HUES64 (cell line): Measurements from ENCODE around the gene ERC1.

Experiments used
- H3K27ac ChIP-seq: 2 replicates; pipeline ENCODE4 v1.7.0; 2013; ENCODE audit warnings: low read depth, low read length, inconsistent platforms
- H3K27me3 ChIP-seq: 2 replicates; pipeline ENCODE4 v1.6.1; 2013; ENCODE audit warnings: mild to moderate bottlenecking, low read length; ENCODE audit not compliant: insufficient read depth
- H3K36me3 ChIP-seq: 2 replicates; pipeline ENCODE4 v1.6.1; 2013; ENCODE audit warnings: mild to moderate bottlenecking, low read length; ENCODE audit not compliant: insufficient read depth
- H3K4me1 ChIP-seq: 2 replicates; pipeline ENCODE4 v1.6.1; 2013; ENCODE audit warnings: mild to moderate bottlenecking, low read length, moderate library complexity; ENCODE audit not compliant: insufficient read depth
- H3K4me3 ChIP-seq: 2 replicates; pipeline ENCODE4 v1.5.1; 2013; ENCODE audit warnings: mild to moderate bottlenecking, low read length, moderate library complexity
- H3K9ac ChIP-seq: 2 replicates; pipeline ENCODE4 v1.6.1; 2013; ENCODE audit warnings: mild to moderate bottlenecking, low read depth, low read length
- H3K9me3 ChIP-seq: 2 replicates; pipeline ENCODE4 v1.6.1; 2013; ENCODE audit warnings: low read depth, low read length; ENCODE audit not compliant: insufficient read depth
- WGBS: fragments of 150-250, 120-280 bp; methylation state at CpG from one replicate; pipeline ENCODE4 v1.1.7; 2013; ENCODE audit warnings: missing lambda C conversion rate; 5-methylcytosine and 5-hydroxymethylcytosine counted together

Gene ERC1

DNA sequence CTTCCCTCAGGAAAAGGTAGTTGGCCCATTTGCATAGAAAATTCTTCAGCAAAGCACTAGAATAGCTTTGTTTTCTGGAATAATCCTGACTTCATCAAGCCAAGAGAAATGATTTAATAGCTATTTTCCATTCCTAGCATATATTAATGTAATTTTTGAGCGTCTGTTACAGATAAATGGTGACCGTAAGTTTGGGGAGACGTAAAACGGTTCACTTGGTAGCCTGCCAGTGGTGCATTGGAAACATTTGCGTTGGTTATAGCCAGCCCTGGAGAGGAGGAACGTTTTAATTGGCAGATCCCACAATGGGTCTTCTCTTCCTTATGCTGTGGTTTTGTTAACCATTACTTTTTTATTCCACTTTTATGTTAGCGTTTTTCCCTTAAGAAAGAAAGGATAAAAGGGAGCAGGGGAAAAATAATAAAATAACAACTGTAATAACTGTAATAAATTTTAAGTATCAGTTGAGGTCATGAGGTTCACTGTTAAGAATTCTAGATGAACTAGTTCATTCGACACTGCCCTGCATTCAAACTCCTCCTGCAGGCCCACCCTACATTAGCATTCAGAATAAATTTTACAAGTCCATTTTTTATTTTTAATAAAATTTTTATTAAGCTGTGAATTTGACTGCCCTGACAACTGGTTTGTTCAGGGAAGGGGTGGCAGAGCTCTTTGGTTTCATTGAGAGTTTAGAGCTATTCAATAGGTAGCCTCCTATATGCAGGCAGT, 300.7 kb downstream of the ERC1 start:
- 94% methylated on average over 7 of the region's 8 CpGs for WGBS
- Histone ChIP-seq H3K9ac (no peak overlapping the region), H3K27ac (no peak overlapping the region), H3K27me3 (no peaks in the 10 kb centered on the region), H3K9me3 (no peaks in the 10 kb centered on the region), H3K4me3 (no peak overlapping the region), H3K4me1 (peaks cover 12% of the 10 kb centered on the region; the same call in 1 of the 2 replicates), H3K36me3 (peaks cover 6% of the 10 kb centered on the region)

DNA sequence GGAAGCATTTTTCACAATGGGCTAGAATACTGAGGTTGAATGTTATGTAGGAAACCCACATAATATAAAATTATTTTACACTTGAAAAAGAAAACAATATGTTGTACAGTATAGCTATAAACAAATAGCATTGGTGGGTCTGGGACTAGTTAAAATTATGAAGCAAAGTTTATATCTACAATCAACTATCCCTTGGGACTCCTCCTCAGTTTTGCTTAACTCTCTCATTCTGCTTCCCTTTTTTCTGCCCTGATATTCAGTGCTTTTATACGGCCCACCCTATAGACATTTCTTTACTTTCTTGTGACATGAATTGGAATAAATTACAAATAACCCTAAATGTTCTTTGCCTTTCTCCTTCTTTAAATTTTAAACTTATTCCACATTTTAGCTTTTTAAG, 302.9 kb downstream of the ERC1 start:
- WGBS: 89% methylated on average over 1 of the region's 1 CpG
- Histone ChIP-seq H3K9me3 (no peaks in the 10 kb centered on the region), H3K27me3 (no peaks in the 10 kb centered on the region), H3K9ac (no peak overlapping the region), H3K27ac (no peak overlapping the region), H3K4me3 (no peak overlapping the region), H3K36me3 (peaks cover 8% of the 10 kb centered on the region), H3K4me1 (peaks cover 7% of the 10 kb centered on the region; the same call in 1 of the 2 replicates)

DNA sequence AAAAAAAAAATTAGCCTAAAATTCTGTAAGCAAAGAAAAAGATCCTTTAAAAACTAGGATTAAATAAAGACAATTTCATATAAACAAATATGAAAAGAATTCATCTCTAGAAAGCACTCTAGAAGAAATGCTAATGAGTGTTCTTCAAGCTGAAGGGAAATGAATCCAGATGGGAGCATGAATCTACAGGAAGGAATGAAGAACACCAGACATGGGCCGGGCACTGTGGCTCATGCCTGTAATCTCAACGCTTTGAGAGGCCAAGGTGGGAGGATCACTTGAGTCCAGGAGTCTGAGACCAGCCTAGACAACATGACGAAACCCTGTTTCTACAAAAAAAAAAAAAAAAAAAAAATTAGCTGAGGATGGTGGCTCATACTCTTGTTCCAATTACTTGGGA, 306.2 kb downstream of the ERC1 start:
- Histone ChIP-seq H3K9me3 (no peaks in the 10 kb centered on the region), H3K27ac (no peak overlapping the region), H3K4me3 (no peak overlapping the region), H3K9ac (no peak overlapping the region), H3K27me3 (no peaks in the 10 kb centered on the region), H3K36me3 (peaks cover 9% of the 10 kb centered on the region; the same call in 1 of the 2 replicates), H3K4me1 (peaks cover 7% of the 10 kb centered on the region; the same call in 1 of the 2 replicates)
- 86% methylated on average over 3 of the region's 3 CpGs for WGBS

DNA sequence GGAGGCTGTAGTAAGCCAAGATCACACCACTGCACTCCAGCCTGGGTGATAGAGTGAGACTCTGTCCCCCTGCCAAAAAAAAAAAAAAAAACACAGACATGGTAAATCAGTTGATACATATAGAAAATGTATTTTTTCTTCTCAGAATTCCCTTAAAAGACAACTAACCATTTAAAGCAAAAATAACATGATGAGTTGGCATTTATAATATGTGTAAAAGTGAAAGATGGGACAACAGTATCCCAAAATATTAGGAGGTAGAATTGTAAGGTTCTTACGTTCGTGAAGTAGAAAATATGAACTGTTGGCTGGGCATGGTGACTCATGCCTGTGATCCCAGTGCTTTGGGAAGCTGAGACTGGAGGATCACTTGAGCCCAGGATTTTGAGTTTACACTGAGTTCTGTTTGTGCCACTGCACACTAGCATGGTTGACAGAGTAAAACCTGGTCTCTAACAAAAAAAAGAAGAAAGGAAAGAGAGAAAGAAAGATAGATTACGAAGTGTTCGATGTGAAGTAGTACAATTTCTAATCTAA, 306.7 kb downstream of the ERC1 start:
- 98% methylated on average over 4 of the region's 4 CpGs for WGBS
- Histone ChIP-seq H3K9me3 (no peaks in the 10 kb centered on the region), H3K36me3 (peaks cover 9% of the 10 kb centered on the region; the same call in 1 of the 2 replicates), H3K4me1 (peaks cover 7% of the 10 kb centered on the region; the same call in 1 of the 2 replicates), H3K9ac (no peak overlapping the region), H3K4me3 (no peak overlapping the region), H3K27me3 (no peaks in the 10 kb centered on the region), H3K27ac (no peak overlapping the region)

DNA sequence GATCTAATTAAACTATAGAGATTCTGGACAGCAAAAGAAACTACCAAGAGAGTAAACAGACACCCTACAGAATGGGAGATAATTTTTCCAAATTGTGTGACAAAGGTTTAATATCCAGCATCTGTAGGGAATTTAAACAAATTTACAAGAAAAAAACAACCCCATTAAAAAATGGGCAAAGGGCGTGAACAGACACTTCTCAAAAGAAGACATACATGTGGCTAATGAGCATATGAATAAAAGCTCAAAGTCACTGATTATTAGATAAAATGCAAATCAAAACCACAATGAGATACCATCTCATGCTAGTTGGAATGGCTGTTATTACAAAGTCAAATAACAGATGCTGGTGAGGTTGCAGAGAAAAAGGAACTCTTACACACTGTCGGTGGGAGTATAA, 309.4 kb downstream of the ERC1 start:
- H3K4me1 ChIP-seq: no peaks in the 10 kb centered on the region
- H3K27ac ChIP-seq: no peak overlapping the region
- WGBS: 100% methylated on average over 1 of the region's 2 CpGs
- H3K9me3 ChIP-seq: no peaks in the 10 kb centered on the region
- H3K9ac ChIP-seq: no peak overlapping the region
- no peak overlapping the region for H3K4me3 ChIP-seq
- H3K36me3 ChIP-seq: peaks cover 9% of the 10 kb centered on the region; the same call in 1 of the 2 replicates
- H3K27me3 ChIP-seq: no peaks in the 10 kb centered on the region

DNA sequence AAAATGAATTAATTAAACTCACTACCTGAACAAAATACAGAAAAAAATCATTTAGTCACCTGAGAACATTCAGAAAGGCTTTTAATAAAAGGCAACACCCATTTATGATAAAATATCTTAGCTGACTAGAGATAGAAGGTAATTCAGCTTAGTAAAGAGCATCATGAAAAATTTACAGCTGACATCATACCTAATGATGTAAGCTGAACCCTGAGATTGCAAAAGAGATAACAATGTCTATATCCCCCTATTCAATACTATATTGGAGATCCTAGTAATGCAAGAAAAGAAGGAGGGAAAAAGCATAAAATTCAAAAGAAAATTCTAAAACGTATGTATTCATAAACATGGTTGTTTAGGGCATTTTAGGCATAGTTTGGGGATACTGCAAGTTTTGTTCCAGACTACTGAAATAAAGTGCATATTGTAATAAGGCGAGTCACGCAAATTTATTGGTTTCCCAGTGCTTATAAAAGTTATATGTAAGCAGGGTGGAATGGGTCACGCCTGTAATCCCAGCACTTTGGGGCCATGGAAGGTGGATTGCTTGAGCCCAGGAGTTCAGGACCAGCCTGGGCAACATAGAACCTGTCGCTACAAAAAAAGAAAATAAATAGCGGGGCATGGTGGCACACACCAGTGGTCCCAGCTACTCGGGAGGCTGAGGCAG, 311.3 kb downstream of the ERC1 start:
- no peak overlapping the region for H3K4me3 ChIP-seq
- H3K27ac ChIP-seq: no peak overlapping the region
- H3K36me3 ChIP-seq: peaks cover 9% of the 10 kb centered on the region; the same call in 1 of the 2 replicates
- H3K27me3 ChIP-seq: no peaks in the 10 kb centered on the region
- no peaks in the 10 kb centered on the region for H3K4me1 ChIP-seq
- no peaks in the 10 kb centered on the region for H3K9me3 ChIP-seq
- H3K9ac ChIP-seq: no peak overlapping the region
- 95% methylated on average over 7 of the region's 7 CpGs for WGBS

DNA sequence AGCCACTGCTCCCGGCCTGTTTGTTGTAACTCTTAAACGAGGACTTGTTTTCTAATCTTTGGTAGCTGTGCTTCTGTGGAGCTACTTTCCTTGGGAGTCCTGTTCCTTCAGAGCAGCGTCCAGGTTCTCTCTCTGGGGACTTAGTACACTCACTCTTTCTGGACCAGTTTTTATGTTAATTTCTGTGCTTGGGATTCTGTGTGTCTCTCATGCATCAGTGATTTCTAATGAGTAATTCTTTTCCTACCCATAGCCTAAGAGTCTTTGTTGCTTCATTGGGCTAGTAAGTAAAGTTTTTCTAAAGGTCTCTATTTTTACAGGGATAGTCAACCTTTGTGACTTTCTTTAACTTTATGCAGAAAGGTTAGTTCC, 314.0 kb downstream of the ERC1 start:
- no peak overlapping the region for H3K4me3 ChIP-seq
- WGBS: 91% methylated on average over 3 of the region's 3 CpGs
- no peaks in the 10 kb centered on the region for H3K27me3 ChIP-seq
- H3K9ac ChIP-seq: no peak overlapping the region
- H3K27ac ChIP-seq: no peak overlapping the region
- no peaks in the 10 kb centered on the region for H3K4me1 ChIP-seq
- H3K36me3 ChIP-seq: peaks cover 7% of the 10 kb centered on the region; the same call in 1 of the 2 replicates
- H3K9me3 ChIP-seq: no peaks in the 10 kb centered on the region

DNA sequence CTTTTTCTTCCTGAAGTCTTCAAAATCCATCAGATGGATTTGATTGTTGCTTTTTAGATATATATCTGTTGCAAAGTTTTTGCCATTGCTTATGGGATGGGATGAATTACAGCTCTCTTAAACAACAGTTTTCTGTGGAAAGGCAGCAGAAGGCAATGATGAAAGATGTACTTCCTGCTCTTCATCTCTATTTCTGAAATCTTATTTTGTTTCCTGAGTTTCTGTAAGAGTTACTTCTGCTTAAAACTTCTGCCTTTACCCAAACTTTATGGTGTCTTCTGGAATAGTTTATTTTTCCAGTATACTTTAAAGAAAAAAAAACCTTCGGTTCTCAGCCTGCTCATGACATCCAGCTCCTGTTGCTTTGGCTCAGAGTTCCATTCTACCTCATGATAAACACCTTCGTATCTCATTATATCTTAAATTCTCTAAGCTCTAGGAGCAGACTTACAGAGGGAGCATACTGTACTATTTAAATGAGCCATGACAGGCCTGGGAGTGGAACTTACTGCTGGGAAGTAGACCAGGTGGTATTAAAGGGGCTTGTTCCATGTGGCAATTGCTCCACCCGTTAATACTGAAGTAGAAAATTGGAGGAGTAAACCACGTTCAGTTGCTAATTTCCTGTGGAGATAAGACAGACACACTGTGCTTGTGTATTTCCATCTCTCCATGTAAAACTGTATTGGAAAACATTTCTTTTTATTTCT, 314.9 kb downstream of the ERC1 start:
- H3K27me3 ChIP-seq: no peaks in the 10 kb centered on the region
- WGBS: 89% methylated on average over 4 of the region's 4 CpGs
- no peaks in the 10 kb centered on the region; the same call in 1 of the 2 replicates for H3K36me3 ChIP-seq
- H3K4me3 ChIP-seq: no peak overlapping the region
- no peaks in the 10 kb centered on the region for H3K4me1 ChIP-seq
- H3K27ac ChIP-seq: no peak overlapping the region
- H3K9ac ChIP-seq: no peak overlapping the region
- H3K9me3 ChIP-seq: no peaks in the 10 kb centered on the region

DNA sequence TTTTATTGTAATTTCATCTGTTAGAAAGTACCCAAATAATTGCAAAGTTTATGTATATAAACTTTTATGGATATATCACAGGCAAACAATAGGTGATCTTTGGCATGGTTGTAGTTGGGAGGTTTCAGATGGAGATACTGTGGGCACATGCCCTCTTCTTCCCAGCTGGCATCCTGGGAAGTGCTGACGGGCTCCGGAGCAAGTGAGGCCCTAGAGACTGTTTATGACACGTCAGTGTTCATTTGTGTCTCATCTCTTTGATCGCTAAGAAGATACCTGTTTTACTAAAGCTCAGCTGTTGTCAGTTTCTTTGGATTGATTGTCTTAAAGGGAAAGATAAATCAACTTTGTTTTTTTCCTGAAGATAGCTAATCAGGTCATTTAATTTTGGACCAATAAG, 315.8 kb downstream of the ERC1 start:
- Histone ChIP-seq H3K9me3 (no peaks in the 10 kb centered on the region), H3K9ac (no peak overlapping the region), H3K36me3 (no peaks in the 10 kb centered on the region), H3K4me3 (no peak overlapping the region), H3K4me1 (no peaks in the 10 kb centered on the region), H3K27ac (no peak overlapping the region), H3K27me3 (no peaks in the 10 kb centered on the region)
- 93% methylated on average over 4 of the region's 4 CpGs for WGBS

DNA sequence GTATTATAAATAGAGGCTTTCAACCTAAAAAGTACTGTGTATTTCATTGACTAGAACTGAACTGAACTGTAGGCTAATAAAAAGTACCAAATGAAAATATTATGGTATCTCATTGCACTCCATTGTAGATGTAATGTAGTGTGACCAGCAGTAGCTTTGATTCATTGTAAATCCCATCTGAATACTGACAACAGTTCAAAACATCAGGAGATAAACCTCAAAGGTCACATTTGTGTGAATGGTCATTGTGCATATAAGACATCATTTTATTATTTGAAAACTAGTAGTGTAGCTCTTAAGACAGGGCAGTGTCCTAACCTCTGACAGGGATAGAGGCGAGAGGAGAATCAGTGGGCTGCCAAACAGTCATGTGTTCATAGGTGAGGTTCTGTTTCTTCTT, 316.8 kb downstream of the ERC1 start:
- H3K9ac ChIP-seq: no peak overlapping the region
- H3K27ac ChIP-seq: no peak overlapping the region
- H3K4me3 ChIP-seq: no peak overlapping the region
- no peaks in the 10 kb centered on the region for H3K27me3 ChIP-seq
- H3K36me3 ChIP-seq: no peaks in the 10 kb centered on the region
- H3K4me1 ChIP-seq: no peaks in the 10 kb centered on the region
- 100% methylated on average over 1 of the region's 1 CpG for WGBS
- no peaks in the 10 kb centered on the region for H3K9me3 ChIP-seq

DNA sequence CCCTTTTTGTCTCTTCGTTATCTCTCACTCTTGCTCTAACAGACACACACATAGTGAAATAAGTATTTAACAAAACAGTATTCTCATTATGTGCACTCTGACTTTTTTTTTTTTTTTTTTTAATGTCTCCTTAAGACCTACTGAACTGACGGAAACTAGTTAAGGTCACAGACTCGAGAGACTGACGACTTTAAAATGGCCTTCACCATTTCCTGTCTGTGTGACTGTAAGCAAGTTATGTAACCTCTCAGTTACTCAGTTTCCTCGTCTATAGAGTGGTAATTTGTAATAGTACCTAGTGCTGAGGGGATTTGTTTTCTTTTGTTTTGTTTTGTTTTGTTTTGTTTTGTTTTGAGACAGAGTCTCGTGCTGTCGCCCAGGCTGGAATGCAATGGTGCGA, 318.6 kb downstream of the ERC1 start:
- Histone ChIP-seq H3K36me3 (no peaks in the 10 kb centered on the region), H3K9me3 (0 out of 2 replicates have a peak, but pooled peaks cover 5% of the 10 kb centered on the region), H3K27me3 (no peaks in the 10 kb centered on the region), H3K27ac (no peak overlapping the region), H3K4me3 (no peak overlapping the region), H3K9ac (no peak overlapping the region), H3K4me1 (no peaks in the 10 kb centered on the region)
- 91% methylated on average over 8 of the region's 8 CpGs for WGBS
